ENCODE data around the gene YIF1A.

YIF1A gene

DNA sequence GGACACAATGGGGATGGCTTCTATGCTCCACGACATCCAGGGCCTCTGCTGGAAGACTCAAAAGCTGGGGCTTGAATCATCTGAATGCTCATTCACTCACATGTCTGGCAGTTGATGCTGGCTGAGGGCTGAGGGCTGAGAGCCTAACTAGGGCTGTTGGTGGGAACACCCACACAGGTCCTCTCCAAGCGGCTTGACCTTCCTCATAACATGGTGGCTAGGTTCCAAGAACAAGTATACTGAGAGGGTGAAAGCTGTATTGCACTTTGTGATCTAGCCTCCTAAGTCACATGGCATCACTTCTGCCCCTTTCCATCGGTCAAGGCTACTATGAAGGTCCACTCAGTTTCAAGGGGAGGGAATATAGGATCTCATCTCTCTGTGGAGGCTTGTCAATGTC, 10.2 kb upstream of the YIF1A start:
- no peak overlapping the region for H3K4me3 ChIP-seq (ENCODE audit: low read depth, low read length)
- TF ChIP-seq, protein P1, sequence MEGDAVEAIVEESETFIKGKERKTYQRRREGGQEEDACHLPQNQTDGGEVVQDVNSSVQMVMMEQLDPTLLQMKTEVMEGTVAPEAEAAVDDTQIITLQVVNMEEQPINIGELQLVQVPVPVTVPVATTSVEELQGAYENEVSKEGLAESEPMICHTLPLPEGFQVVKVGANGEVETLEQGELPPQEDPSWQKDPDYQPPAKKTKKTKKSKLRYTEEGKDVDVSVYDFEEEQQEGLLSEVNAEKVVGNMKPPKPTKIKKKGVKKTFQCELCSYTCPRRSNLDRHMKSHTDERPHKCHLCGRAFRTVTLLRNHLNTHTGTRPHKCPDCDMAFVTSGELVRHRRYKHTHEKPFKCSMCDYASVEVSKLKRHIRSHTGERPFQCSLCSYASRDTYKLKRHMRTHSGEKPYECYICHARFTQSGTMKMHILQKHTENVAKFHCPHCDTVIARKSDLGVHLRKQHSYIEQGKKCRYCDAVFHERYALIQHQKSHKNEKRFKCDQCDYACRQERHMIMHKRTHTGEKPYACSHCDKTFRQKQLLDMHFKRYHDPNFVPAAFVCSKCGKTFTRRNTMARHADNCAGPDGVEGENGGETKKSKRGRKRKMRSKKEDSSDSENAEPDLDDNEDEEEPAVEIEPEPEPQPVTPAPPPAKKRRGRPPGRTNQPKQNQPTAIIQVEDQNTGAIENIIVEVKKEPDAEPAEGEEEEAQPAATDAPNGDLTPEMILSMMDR (IDR thresholded peaks at IDR 0.05; ENCODE audit: low read depth, low read length), result no peak

DNA sequence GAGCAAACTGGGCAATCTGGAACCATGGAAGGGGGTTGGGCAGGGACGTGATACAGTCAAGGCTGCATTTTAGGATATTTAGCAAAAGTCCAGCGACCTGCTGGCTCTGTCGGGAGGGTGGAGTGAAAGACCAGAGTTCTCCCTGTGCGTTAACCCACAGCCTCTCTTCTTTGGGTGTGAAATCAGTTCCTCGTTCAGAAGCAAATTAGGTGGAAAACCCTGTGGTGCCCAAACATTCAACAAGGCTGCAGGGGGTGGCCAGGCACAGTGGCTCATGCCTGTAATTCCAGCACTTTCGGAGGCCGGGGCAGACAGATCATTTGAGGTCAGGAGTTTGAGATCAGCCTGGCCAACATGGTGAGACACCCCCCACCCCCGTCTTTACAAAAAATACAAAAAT, 8.7 kb upstream of the YIF1A start:
- TF ChIP-seq, protein P1 (IDR thresholded peaks at IDR 0.05; ENCODE audit: low read depth, low read length), result no peak
- no peak overlapping the region for H3K4me3 ChIP-seq (ENCODE audit: low read depth, low read length)

DNA sequence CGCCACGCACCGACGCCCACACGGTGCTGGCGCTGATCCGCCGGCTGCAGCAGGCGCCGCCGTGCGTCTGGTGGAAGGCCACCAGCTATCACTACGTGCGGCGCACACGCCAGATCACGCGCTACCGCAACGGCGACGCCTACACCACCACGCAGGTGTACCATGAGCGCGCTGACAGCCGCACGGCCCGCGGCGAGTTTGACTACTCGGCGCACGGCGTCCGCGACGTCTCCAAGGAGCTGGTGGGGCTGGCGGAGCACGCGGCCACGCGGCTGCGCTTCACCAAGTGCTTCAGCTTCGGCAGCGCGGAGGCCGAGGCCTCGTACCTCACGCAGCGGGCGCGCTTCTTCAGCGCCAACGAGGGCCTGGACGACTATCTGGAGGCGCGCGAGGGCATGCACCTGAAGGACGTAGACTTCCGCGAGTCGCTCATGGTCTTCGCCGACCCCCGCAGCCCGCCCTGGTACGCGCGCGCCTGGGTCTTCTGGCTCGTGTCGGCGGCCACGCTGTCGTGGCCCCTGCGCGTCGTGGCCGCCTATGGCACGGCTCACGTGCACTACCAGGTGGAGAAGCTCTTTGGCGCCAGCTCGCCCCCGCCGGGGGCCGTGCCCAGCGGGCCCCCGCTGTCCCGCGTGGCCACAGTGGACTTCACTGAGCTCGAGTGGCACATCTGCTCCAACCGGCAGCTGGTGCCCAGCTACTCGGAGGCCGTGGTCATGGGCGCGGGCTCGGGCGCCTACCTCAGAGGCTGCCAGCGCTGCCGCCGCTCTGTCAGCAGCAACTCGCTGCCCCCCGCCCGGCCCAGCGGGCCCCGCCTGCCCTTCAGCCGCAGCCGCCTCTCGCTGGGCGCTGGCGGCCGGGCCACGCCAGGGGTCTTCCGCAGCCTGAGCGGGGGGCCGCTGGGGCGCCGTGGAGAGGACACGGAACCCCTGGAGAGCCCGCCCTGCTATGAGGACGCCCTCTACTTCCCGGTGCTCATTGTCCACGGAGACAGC, 6.0 kb upstream of the YIF1A start:
- H3K4me3 ChIP-seq (ENCODE audit: low read depth, low read length), result no peak overlapping the region
- TF ChIP-seq, protein P1 (IDR thresholded peaks at IDR 0.05; ENCODE audit: low read depth, low read length), result no peak

DNA sequence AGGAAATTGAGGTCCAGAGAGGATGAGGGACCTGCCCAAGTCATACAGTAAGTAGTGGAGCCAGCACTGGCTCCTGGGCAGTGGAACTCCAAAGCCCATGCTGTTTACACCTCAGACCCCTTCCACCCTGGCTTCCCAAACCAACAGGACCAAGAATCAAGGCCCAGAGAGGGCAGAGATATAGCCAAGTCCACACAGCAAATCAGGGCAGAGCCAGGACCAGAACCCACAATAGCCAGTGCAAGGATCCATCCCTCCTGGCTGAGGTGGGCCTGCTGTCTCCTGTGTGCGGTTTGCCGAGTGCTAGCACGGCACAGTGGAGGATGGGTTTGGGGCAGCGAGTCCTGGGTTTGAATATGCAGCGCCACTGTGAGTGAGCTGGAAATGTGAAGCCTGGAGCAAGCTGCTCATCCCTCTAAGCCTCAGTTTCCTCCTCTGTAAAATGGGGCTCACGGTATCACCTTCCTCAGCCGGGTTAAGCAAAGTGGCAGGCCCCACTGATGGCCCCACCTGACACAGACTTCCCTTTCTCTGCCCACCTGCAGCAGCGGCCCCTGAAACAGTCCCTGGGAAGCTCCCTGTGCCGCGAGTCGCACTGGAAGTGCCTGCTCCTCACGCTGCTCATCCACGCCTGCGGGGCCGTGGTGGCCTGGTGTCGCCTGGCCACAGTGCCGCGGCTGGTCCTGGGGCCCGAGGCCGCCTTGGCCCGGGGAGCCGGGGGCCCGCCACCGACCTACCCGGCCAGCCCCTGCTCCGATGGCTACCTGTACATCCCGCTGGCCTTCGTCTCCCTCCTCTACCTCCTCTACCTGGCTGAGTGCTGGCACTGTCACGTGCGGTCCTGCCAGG, 5.1 kb upstream of the YIF1A start:
- H3K4me3 ChIP-seq (ENCODE audit: low read depth, low read length), result no peak overlapping the region
- TF ChIP-seq, protein P1 (IDR thresholded peaks at IDR 0.05; ENCODE audit: low read depth, low read length), result no peak

DNA sequence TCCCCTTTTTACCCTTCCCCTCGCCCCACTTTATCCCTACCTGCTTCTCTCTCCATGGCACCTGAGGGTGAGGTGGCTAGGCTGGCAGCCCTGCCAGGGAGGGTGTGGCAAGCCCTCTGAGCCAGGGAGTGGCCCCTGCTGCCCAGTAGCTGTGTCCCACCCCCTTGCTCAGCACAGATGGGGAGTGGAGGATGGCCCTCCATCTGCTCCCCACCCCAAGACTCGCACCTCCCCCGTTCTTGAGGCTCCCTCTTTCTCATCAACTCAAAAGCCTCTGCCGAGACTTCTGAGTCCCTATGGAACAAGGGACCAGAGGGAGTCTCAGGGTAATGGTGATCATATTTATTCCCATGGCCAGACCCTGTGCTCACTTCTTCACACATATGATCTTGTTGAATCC, 4.4 kb upstream of the YIF1A start:
- TF ChIP-seq, protein P1 (IDR thresholded peaks at IDR 0.05; ENCODE audit: low read depth, low read length), result no peak

DNA sequence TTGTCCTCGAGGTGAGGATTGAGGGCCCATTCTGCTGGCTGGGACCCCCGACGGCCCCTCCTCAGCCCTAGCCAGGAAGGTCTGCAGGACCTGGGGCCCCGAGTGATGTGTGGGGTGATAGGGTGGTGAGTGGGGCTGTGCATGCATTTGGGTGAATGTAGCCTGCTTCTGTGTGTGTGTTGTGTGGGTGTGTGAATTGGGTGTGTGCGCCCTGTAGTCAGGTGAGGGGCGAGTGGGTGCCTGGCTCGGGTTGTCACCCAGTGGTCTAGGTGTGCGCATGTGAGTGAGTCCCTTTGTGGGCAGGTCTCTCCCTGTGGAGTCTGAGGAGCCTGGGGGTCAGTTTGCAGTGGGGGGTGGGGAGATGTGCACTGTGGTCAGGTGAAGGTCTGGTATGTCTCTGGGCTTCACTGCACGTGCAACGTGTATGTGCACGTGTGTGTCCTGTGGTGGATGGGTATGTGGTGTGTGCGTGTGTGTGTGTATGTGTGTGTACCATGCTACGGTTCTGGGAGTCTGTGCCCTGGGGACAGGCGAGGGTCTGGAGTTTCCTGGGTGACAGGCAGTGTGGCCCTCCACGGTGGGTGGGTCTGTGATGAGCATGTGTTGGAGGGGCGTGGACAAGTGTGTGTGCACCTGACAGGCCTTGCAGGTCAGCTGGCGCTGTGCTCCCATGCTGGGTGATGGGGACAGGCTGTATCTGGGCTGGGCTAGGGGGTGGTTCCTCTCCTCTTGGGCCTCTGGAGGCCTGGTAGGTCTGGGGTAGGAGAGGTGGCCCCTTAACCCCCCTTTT, 3.8 kb upstream of the YIF1A start:
- TF ChIP-seq, protein P1 (IDR thresholded peaks at IDR 0.05; ENCODE audit: low read depth, low read length), result no peak
- no peak overlapping the region for H3K4me3 ChIP-seq (ENCODE audit: low read depth, low read length)

More for the DNA sequence above, 4.4 kb upstream of the YIF1A start:
- H3K4me3 ChIP-seq (ENCODE audit: low read depth, low read length), result no peak overlapping the region

Measured in WI38 (cell line).